ENCODE measurements around the gene MYRF. TPM values are rescaled to one million over a fixed set of nuclear protein-coding genes. Genes with fewer than 3 reads are reported as not detected.

Gene MYRF
- total RNA-seq, 2 donors from 2014 or later, result 7.0 to 13.1 TPM

- Histone ChIP-seq H3K4me1 (peaks cover 0 to 6% of the 10 kb centered on the region in 2 donors), H3K4me3 (no peak overlapping the region), H3K9me3 (no peaks in the 10 kb centered on the region), H3K36me3 (no peaks in the 10 kb centered on the region), H3K27ac (no peak overlapping the region), H3K27me3 (no peaks in the 10 kb centered on the region)
- no peak for DNase-seq (ENCODE audit: low spot score)
- TF ChIP-seq CTCF (IDR thresholded peaks at IDR 0.05), result no peak
Observed at GRCh38 chr11:61799665-61800284, 47.3 kb downstream of the MYRF start.

- no peaks in the 10 kb centered on the region for H3K27me3 ChIP-seq
- peaks cover 0 to 6% of the 10 kb centered on the region in 2 donors for H3K4me1 ChIP-seq
- no peak overlapping the region for H3K27ac ChIP-seq
- TF ChIP-seq CTCF (IDR thresholded peaks at IDR 0.05), result no peak
- H3K4me3 ChIP-seq, result no peak overlapping the region
- H3K36me3 ChIP-seq, result peaks cover 8% of the 10 kb centered on the region
- no peaks in the 10 kb centered on the region for H3K9me3 ChIP-seq
- no peak for DNase-seq (ENCODE audit: low spot score)
Observed at GRCh38 chr11:61800331-61801281, 48.2 kb downstream of the MYRF start.

DNA sequence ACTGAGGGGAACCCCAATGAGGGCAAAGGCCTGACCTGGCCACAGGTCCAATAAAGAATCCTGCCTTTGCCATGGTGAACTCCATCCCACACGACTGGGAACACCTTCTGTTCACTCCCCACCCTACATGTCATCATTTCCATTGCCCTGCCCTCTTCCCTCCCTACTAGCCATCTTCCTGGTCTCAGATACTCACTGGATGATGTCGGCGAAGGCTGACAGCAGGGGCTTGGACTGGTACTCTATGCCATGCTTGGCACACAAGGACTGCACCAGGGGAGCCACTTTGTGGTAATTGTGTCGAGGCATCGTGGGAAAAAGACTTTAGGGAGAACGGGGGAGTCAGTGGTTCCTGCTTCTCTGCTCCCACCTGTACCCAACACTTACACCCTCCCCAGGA lies 50.2 kb downstream of the MYRF start:
- Histone ChIP-seq H3K27me3 (no peaks in the 10 kb centered on the region), H3K27ac (no peak overlapping the region), H3K4me1 (peaks cover 0 to 3% of the 10 kb centered on the region in 2 donors), H3K36me3 (peaks cover 8% of the 10 kb centered on the region), H3K4me3 (no peak overlapping the region), H3K9me3 (no peaks in the 10 kb centered on the region)
- DNase-seq (ENCODE audit: low spot score), result no peak
- no peak for TF ChIP-seq CTCF (IDR thresholded peaks at IDR 0.05)

DNA sequence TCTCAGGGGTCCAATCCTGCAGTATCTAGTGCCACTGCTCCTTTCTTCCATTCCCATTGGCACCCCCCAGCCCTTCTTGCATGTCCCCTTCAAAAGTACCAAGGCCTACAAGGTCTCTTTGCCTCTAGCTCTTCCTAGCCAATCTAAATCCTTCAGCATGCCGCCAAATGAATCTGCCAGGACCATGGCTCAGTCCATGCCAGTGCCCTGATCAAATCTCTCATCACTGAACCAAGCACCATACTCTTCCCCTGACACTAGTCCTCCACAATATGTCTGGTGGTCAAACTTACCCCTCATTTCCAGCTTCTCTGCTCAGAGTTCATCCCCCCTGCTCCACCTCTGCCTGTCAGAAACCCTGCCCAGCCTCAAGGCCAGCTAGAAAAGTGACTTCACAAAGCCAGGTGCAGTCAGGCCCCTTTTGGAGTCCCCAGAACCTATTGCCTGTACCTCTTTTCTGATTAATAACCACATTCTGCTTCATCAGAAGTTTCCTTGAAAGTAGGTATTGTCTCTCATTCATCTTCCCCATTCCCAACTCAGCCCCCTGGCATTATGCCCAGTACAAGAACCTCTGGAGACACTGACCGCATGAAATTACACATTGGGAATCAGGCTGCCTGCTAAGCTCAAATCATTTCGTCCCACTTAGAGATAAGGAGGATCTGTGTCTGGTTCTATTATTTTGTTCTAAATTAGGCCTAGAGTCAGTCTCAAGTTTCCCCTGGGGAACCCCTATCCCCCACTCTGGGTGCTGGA lies 51.6 kb downstream of the MYRF start:
- Histone ChIP-seq H3K36me3 (peaks cover 8% of the 10 kb centered on the region), H3K9me3 (no peaks in the 10 kb centered on the region), H3K27ac (no peak overlapping the region), H3K4me3 (no peak overlapping the region), H3K4me1 (no peaks in the 10 kb centered on the region), H3K27me3 (no peaks in the 10 kb centered on the region)
- DNase-seq (ENCODE audit: low spot score), result no peak
- no peak for TF ChIP-seq CTCF (IDR thresholded peaks at IDR 0.05)

- Histone ChIP-seq H3K36me3 (peaks cover 16% of the 10 kb centered on the region), H3K27ac (no peak overlapping the region)
Observed at GRCh38 chr11:61805146-61805545, 52.7 kb downstream of the MYRF start.

More at GRCh38 chr11:61805146-61805545, 52.7 kb downstream of the MYRF start:
- H3K9me3 ChIP-seq, result no peaks in the 10 kb centered on the region
- no peak for TF ChIP-seq CTCF (IDR thresholded peaks at IDR 0.05)
- no peaks in the 10 kb centered on the region for H3K4me1 ChIP-seq
- H3K4me3 ChIP-seq, result no peak overlapping the region
- no peaks in the 10 kb centered on the region for H3K27me3 ChIP-seq
- DNase-seq (ENCODE audit: low spot score), result no peak
